ENCODE results near the gene TRAPPC1.

DNA sequence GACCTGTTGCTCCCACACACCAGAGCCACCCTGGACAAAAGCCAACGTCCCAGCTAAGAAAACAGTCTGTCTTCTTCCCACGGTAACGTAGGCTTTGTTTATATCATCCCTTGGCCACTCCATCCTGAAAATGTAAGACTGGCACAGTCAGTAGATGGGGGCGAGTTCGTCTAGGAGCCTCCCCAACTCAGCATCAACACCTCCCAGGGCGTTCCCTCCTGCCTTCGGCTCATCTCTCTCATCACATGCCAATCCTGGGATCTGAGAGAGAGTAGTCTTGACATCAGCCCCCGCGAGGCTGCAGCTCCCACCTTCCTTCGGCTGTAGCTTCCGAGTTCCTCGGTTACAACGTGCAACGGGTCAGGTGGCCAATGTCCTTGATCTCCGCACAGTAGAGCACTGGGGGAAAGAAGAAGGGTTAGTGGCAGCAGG lies 16.6 kb downstream of the TRAPPC1 start:
- TF ChIP-seq CTCF (IDR thresholded peaks at IDR 0.05): no peak
- TF ChIP-seq POLR2A (IDR thresholded peaks at IDR 0.05; ENCODE audit: low read depth): no peak
- no peak for TF ChIP-seq POLR2AphosphoS5 (IDR thresholded peaks at IDR 0.05)
